Pancreas (tissue), 10 donors: Measurements from ENCODE around the gene ULK4. TPM values are rescaled to one million over a fixed set of nuclear protein-coding genes. Genes with fewer than 3 reads are reported as not detected.

Source experiments
- ATAC-seq, 4 donors: fragments of 200-7000 bp; cut with Tn5 transposase; one replicate each; pipeline versions ENCODE4 v1.8.0 to v1.9.1; 2020; ENCODE audit warnings: mild to moderate bottlenecking in 4 of 4, moderate library complexity in 4 of 4
- DNase-seq, 6 donors: peaks; one replicate each; pipeline ENCODE4 v3.0.0-alpha.2; 2020
- FAIRE-seq: peaks from 2 replicates; lab custom pipeline; 2012; peaks lifted over from hg19 to GRCh38; lab: Jason Lieb, UNC
- H3K27ac ChIP-seq, 4 donors: fragments of 200-600 bp; sonication (generic); 1 replicate in 3 of 4; 2 replicates in 1 of 4; pipeline versions ENCODE4 v1.5.0 to v1.8.0; 2020
- H3K27me3 ChIP-seq, 4 donors: fragments of 200-600 bp; one replicate each; pipeline ENCODE4 v1.8.0; 2021
- H3K36me3 ChIP-seq, 3 donors: fragments of 200-600 bp; sonication (generic) in 1 of 3; one replicate each; pipeline versions ENCODE4 v1.5.0 to v1.8.0; 2020 to 2021
- H3K4me1 ChIP-seq, 3 donors: fragments of 200-600 bp; one replicate each; pipeline ENCODE4 v1.8.0; 2021
- H3K4me3 ChIP-seq, 4 donors: fragments of 200-600 bp; sonication (generic) in 2 of 4; one replicate each; pipeline versions ENCODE4 v1.5.0 to v1.8.0; 2020 to 2021
- H3K9me3 ChIP-seq, 4 donors: fragments of 200-600 bp; one replicate each; pipeline ENCODE4 v1.8.0; 2021
- WGBS, 2 donors: extraction: QIAGEN DNeasy Blood & Tissue Kit; methylation state at CpG; one replicate each; pipeline ENCODE4 v1.1.7; 2013; 5-methylcytosine and 5-hydroxymethylcytosine counted together
- intact Hi-C, 3 donors: fragments of 100-400 bp; cut with DNase I; formaldehyde crosslinking; loops; one replicate each; pipeline versions ENCODE4 v1.11.1 to v1.14.2; 2022
- polyA plus RNA-seq, 2 donors: library from polyadenylated mRNA; stranded (reverse); fragments of 200-250 nt; gene quantifications; one replicate each; pipeline ENCODE4 v1.2.3, GENCODE V29; 2013
- total RNA-seq, 6 donors: library from RNA; stranded (reverse); fragmentation: NEBNext Ultra II Directional in 4 of 6; extraction: Animal tissue kit (Norgen Biotek cat#: 25700) in 4 of 6; gene quantifications; one replicate each; pipeline versions ENCODE4 v1.2.1 to v1.2.4, GENCODE V29; 2021 to 2023
- TF ChIP-seq, protein P1 (sequence below), 4 donors: fragments of 200-600 bp; sonication (generic) in 3 of 4; IDR thresholded peaks; one replicate each; pipeline versions ENCODE4 v1.5.0 to v1.8.0; 2021; ENCODE audit warnings: antibody characterized with exemption in 4 of 4
- donor health status: healthy with polysubstance abuse.
- donor health status: DM: no; HTN: no; CAD: no; lungs with moderate emphysema.
- donor health status: DM: no; HTN: no; CAD: no.
- donor health status: control.
- donor health status: control.
- donor health status: Bipolar disorder and iron deficiency.
- donor health status: DM: yes; HTN: yes; CAD: no.
- donor health status: DM: no; HTN: no; CAD: no.
- donor health status: DM: no; HTN: no; CAD: no.
- donor health status: DM: yes; HTN: yes; CAD: no.

ULK4 gene
- total and polyA plus RNA-seq, 8 donors = 2.3 to 8.6 (median 4.2) TPM

DNA sequence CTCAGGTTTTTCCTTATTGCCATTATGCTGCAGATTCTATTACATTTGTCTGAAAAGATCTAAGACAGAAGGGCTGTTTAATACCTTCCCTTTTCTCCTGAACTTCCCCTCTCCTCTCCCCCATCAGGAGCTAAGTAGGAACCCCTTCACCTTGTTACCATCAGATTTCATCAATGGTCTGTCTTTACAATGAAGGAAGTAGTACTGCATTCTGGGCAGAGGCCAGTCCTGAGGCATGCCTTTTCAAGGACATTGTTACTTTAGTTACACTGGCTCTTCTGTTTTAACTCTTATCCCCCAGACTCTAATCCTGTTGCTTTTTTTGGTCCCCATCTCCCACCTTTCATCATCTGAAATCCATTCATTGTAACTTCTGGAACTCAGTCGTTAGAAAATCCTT, 754.5 kb downstream of the ULK4 start:
- Histone ChIP-seq H3K27me3 (no peaks in the 10 kb centered on the region), H3K9me3 (no peaks in the 10 kb centered on the region), H3K4me3 (no peak overlapping the region), H3K4me1 (peaks cover 39 to 63% (median 52%) of the 10 kb centered on the region in 3 donors), H3K36me3 (no peaks in the 10 kb centered on the region), H3K27ac (no peak overlapping the region)
- TF ChIP-seq, protein P1, sequence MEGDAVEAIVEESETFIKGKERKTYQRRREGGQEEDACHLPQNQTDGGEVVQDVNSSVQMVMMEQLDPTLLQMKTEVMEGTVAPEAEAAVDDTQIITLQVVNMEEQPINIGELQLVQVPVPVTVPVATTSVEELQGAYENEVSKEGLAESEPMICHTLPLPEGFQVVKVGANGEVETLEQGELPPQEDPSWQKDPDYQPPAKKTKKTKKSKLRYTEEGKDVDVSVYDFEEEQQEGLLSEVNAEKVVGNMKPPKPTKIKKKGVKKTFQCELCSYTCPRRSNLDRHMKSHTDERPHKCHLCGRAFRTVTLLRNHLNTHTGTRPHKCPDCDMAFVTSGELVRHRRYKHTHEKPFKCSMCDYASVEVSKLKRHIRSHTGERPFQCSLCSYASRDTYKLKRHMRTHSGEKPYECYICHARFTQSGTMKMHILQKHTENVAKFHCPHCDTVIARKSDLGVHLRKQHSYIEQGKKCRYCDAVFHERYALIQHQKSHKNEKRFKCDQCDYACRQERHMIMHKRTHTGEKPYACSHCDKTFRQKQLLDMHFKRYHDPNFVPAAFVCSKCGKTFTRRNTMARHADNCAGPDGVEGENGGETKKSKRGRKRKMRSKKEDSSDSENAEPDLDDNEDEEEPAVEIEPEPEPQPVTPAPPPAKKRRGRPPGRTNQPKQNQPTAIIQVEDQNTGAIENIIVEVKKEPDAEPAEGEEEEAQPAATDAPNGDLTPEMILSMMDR (IDR thresholded peaks at IDR 0.05) = no peak
- no peak for FAIRE-seq
- peak; percentile 43 to 63 (median 54) for ATAC-seq
- intact Hi-C loops = no loop called here
- WGBS, 2 donors = 8 to 15% methylated on average over 1 of the region's 1 CpG
- DNase-seq = no peak

DNA sequence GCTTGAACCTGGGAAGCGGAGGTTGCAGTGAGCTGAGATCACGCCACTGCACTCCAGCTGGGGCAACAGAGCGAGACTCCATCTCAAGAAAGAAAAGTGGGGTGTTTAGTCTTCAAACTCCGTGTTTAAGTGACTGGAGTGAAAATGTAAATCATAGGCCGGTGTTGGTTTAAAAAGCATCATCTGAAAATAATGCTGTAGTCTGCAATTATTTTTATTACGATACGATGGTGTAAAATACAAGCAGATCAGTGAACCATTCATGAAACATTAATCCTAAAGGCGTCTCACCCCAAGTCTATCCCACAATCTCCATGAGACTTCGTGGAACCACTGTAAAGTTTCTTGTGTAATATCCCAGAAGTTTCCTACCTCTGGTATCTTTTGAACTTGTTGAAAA, 756.3 kb downstream of the ULK4 start:
- intact Hi-C loops = no loop called here
- Histone ChIP-seq H3K27ac (no peak overlapping the region), H3K4me3 (no peak overlapping the region), H3K36me3 (no peaks in the 10 kb centered on the region), H3K9me3 (no peaks in the 10 kb centered on the region), H3K4me1 (peaks cover 47 to 73% (median 52%) of the 10 kb centered on the region in 3 donors), H3K27me3 (no peaks in the 10 kb centered on the region)
- WGBS, 2 donors = 85 to 86% methylated on average over 9 of the region's 9 CpGs
- FAIRE-seq (no peak), ATAC-seq (no peak), DNase-seq (no peak)
- TF ChIP-seq, protein P1 (IDR thresholded peaks at IDR 0.05) = no peak

DNA sequence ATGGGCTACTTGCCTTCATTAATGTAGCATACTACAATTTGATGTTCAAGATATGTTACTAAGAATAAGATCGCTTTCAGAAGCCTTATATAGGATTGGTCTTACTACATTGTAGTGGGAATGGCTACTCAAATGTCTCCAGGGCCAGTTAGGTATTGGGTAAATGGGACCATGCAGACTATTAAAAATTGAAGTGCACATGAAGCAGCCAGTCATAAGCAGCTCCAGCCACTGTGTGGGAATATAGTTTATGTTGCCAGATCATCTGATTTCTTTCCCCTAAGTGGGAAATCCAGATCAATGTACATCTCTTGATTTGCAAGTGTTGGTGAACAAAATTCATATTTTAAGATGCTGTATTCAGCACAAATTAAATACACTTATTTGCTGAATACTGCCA, 757.5 kb downstream of the ULK4 start:
- H3K9me3 ChIP-seq = no peaks in the 10 kb centered on the region
- WGBS, 2 donors = 89 to 90% methylated on average over 1 of the region's 1 CpG
- no peak overlapping the region for H3K27ac ChIP-seq
- ATAC-seq (no peak), DNase-seq (no peak), FAIRE-seq (no peak)
- intact Hi-C loops = no loop called here
- no peak overlapping the region for H3K4me3 ChIP-seq
- TF ChIP-seq, protein P1 (IDR thresholded peaks at IDR 0.05) = no peak
- no peaks in the 10 kb centered on the region for H3K36me3 ChIP-seq
- H3K27me3 ChIP-seq = no peaks in the 10 kb centered on the region
- peaks cover 47 to 73% (median 51%) of the 10 kb centered on the region in 3 donors for H3K4me1 ChIP-seq

DNA sequence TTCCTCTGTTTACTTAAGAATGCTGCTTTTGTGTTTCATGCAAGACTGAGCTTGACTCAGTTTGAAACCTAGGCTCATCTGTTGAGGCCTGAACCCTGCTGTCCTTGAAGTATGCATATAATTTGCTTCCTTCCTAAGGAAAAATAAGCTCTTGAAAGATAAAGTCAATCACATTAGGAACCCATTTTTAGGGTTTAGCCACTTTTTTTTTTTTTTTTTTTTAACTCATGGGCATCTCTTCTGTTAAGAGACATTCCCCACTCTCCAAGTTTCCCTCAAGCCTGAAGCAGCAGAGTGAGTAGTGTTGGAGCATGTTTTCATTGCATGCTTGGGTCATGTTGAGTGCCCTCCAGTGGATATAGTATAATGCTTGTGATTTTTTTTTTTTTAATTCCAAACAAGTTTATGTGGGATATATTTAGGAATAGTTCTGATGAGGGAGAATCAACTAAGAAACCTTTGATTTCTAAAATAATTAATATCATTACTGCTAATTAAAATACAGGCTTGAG, 759.0 kb downstream of the ULK4 start:
- peak overlapping the region in 2 of 4 donors; percentile 79 to 85 for H3K4me3 ChIP-seq
- H3K9me3 ChIP-seq = no peaks in the 10 kb centered on the region
- peaks cover 41 to 63% (median 44%) of the 10 kb centered on the region in 3 donors for H3K4me1 ChIP-seq
- no peak overlapping the region for H3K27ac ChIP-seq
- intact Hi-C loops = no loop called here
- DNase-seq = no peak
- ATAC-seq = peak in 1 of 4 donors; percentile 18
- H3K36me3 ChIP-seq = no peaks in the 10 kb centered on the region
- no peaks in the 10 kb centered on the region for H3K27me3 ChIP-seq
- TF ChIP-seq, protein P1 (IDR thresholded peaks at IDR 0.05) = no peak
- no peak for FAIRE-seq

DNA sequence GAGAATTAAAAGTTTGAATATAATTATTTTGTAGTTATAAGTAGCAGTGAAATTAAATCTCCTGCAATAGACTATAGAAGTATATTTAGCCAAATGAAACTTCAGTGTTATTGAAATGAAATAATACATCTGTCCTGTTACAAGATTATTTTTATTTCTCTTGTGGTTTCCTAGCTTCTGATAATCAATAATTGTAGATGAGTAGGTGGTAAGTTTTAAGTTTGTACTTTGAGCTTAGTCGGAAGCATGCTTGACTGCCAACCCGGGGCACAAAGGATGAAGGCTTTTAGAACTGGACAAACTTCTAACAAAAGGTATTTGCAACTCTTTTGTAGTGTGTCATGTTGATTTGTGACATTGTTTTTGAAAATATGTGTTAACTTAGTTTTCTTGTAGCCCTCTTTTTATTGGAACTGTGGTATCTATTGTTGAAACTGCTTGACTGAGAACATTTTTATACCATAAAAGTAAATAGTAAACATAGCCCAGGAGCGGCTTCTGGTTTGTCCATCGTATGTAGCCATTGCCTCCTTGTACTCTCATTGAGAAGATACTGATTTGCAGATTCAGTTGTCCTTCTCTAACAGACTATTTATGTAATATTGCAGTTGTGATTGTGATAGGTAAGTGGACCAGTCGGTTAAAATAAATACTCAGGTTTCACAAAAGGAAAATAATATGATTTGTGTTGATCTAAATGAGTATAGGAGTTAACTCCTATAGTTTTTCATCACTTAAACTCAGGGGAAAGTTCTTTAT, 759.6 kb downstream of the ULK4 start:
- H3K9me3 ChIP-seq = no peaks in the 10 kb centered on the region
- FAIRE-seq (no peak), DNase-seq (no peak), ATAC-seq (no peak)
- peak overlapping the region in 2 of 4 donors; percentile 79 to 85 for H3K4me3 ChIP-seq
- H3K27me3 ChIP-seq = no peaks in the 10 kb centered on the region
- H3K4me1 ChIP-seq = peaks cover 35 to 56% (median 37%) of the 10 kb centered on the region in 3 donors
- no peaks in the 10 kb centered on the region for H3K36me3 ChIP-seq
- 23 to 26% methylated on average over 5 of the region's 5 CpGs for WGBS, 2 donors
- intact Hi-C loops = no loop called here
- TF ChIP-seq, protein P1 (IDR thresholded peaks at IDR 0.05) = no peak
- peak overlapping the region in 1 of 4 donors; percentile 94 for H3K27ac ChIP-seq
